A549 (cell line): Measurements from ENCODE around the gene PPP1R37. TPM values are rescaled to one million over a fixed set of nuclear protein-coding genes. Genes with fewer than 3 reads are reported as not detected.

Experiments used
- ATAC-seq, 2 experiments: fragments of 200-7000 bp in 1 of 2; fragments of >200 bp in 1 of 2; cut with Nextera tagmentation in 1 of 2; cut with Tn5 transposase in 1 of 2; 3 replicates each; pipeline versions ENCODE4 v1.8.0 to v1.9.1; 2018 to 2020; ENCODE audit warnings: mild to moderate bottlenecking in 1 of 2, moderate library complexity in 1 of 2
- CTCF ChIA-PET: fragments of 300-600 bp; sonication (Branson Sonifier 250); formaldehyde crosslinking; extraction: SDS; loops from one replicate; lab custom pipeline; 2021; ENCODE audit warnings: antibody characterized with exemption, inconsistent platforms; lab: Yijun Ruan, JAX
- POLR2A ChIA-PET: fragments of 350-600 bp; formaldehyde crosslinking; extraction: SDS; loops from one replicate; lab custom pipeline; 2021; ENCODE audit warnings: antibody characterized with exemption, inconsistent platforms; lab: Yijun Ruan, JAX
- DNase-seq, 2 experiments: peaks; one replicate each; pipeline versions ENCODE4 v3.0.0 to v3.0.0-alpha.2; 2011 to 2016; ENCODE audit warnings: low read depth in 1 of 2, low spot score in 1 of 2
- FAIRE-seq: peaks from 2 replicates; lab custom pipeline; 2011; peaks lifted over from hg19 to GRCh38; lab: Jason Lieb, UNC
- H3K27ac ChIP-seq, 2 experiments: fragments of >200 bp; sonication (Bioruptor Twin); formaldehyde crosslinking; 3 replicates each; pipeline ENCODE4 v1.5.1; 2016 to 2017
- H3K4me1 ChIP-seq: fragments of >200 bp; sonication (Bioruptor Twin); formaldehyde crosslinking; 3 replicates; pipeline ENCODE4 v1.6.1; 2016
- H3K4me2 ChIP-seq: fragments of >200 bp; sonication (Bioruptor Twin); formaldehyde crosslinking; 3 replicates; pipeline ENCODE4 v1.6.1; 2016
- H3K4me3 ChIP-seq: fragments of >200 bp; sonication (Bioruptor Twin); formaldehyde crosslinking; 3 replicates; pipeline ENCODE4 v1.5.1; 2016
- H3K9me3 ChIP-seq: fragments of >200 bp; sonication (Bioruptor Twin); formaldehyde crosslinking; 3 replicates; pipeline ENCODE4 v1.6.1; 2016
- BHLHE40 ChIP-seq: IDR thresholded peaks from 2 replicates; pipeline ENCODE4 v1.6.1; 2012; ENCODE audit warnings: low read depth, low read length, inconsistent platforms
- CEBPB ChIP-seq, 2 experiments: fragments of >200 bp in 1 of 2; sonication (Bioruptor Twin) in 1 of 2; formaldehyde crosslinking in 1 of 2; IDR thresholded peaks; 2 replicates each; pipeline ENCODE4 v1.6.1; 2012 to 2016
- CHD2 ChIP-seq: fragments of 150-350 bp; IDR thresholded peaks from 2 replicates; pipeline ENCODE4 v1.6.1; 2014; ENCODE audit warnings: low read length; ENCODE audit not compliant: partially characterized antibody
- CHD4 ChIP-seq: fragments of 200-600 bp; sonication (generic); IDR thresholded peaks from 2 replicates; pipeline ENCODE4 v1.6.1; 2016; ENCODE audit warnings: antibody characterized with exemption, mild to moderate bottlenecking, borderline replicate concordance
- EP300 ChIP-seq, 2 experiments: fragments of >200 bp; sonication (Bioruptor Twin); formaldehyde crosslinking; IDR thresholded peaks; 2 replicates in 1 of 2; 3 replicates in 1 of 2; pipeline ENCODE4 v1.6.1; 2016 to 2017
- FOSB ChIP-seq: fragments of 250-450 bp; sonication (Bioruptor Pico); IDR thresholded peaks from 2 replicates; pipeline ENCODE4 v1.5.0; 2020; ENCODE audit warnings: mild to moderate bottlenecking, moderate library complexity
- FOXS1 ChIP-seq: fragments of 250-450 bp; sonication (Bioruptor Pico); IDR thresholded peaks from 2 replicates; pipeline ENCODE4 v1.5.0; 2020; ENCODE audit warnings: mild to moderate bottlenecking, moderate library complexity
- HEYL ChIP-seq: fragments of 250-450 bp; sonication (Bioruptor Pico); IDR thresholded peaks from 2 replicates; pipeline ENCODE4 v1.8.0; 2021; ENCODE audit warnings: mild to moderate bottlenecking, moderate library complexity
- HOXB5 ChIP-seq: fragments of 250-450 bp; sonication (Bioruptor Pico); IDR thresholded peaks from 2 replicates; pipeline ENCODE4 v1.5.0; 2020; ENCODE audit warnings: mild to moderate bottlenecking, moderate library complexity
- KDM5A ChIP-seq: fragments of 200-600 bp; sonication (generic); IDR thresholded peaks from 2 replicates; pipeline ENCODE4 v1.6.1; 2016; ENCODE audit warnings: antibody characterized with exemption, mild to moderate bottlenecking
- MAFK ChIP-seq: fragments of 450-650 bp; IDR thresholded peaks from 2 replicates; pipeline ENCODE4 v1.6.1; 2014; ENCODE audit not compliant: partially characterized antibody
- MYC ChIP-seq: IDR thresholded peaks from 2 replicates; pipeline ENCODE4 v1.6.1; 2012; ENCODE audit warnings: mild to moderate bottlenecking, inconsistent platforms, low read length, improper control_type of control experiment, borderline replicate concordance
- NFE2L2 ChIP-seq: fragments of 150-350 bp; conservative IDR thresholded peaks from 2 replicates; pipeline ENCODE4 v1.6.1; 2014; ENCODE audit warnings: low read length
- NPAS2 ChIP-seq: fragments of 250-450 bp; sonication (Bioruptor Pico); IDR thresholded peaks from 2 replicates; pipeline ENCODE4 v1.8.0; 2022; ENCODE audit warnings: mild to moderate bottlenecking, moderate library complexity, borderline replicate concordance
- NR3C1 ChIP-seq: fragments of >200 bp; sonication (Bioruptor Twin); formaldehyde crosslinking; IDR thresholded peaks from 3 replicates; pipeline ENCODE4 v1.6.1; 2017
- RAD21 ChIP-seq, 2 experiments: fragments of >200 bp in 1 of 2; sonication (Bioruptor Twin) in 1 of 2; formaldehyde crosslinking in 1 of 2; IDR thresholded peaks in 1 of 2; conservative IDR thresholded peaks in 1 of 2; 2 replicates in 1 of 2; 3 replicates in 1 of 2; pipeline ENCODE4 v1.6.1; 2012 to 2018; ENCODE audit warnings: inconsistent platforms in 1 of 2
- RFX5 ChIP-seq: fragments of 450-650 bp; IDR thresholded peaks from 2 replicates; pipeline ENCODE4 v1.7.1; 2014; ENCODE audit warnings: antibody characterized with exemption, mild to moderate bottlenecking, moderate library complexity
- SREBF2 ChIP-seq: fragments of 450-650 bp; IDR thresholded peaks from 2 replicates; pipeline ENCODE4 v1.6.1; 2014; ENCODE audit warnings: mild to moderate bottlenecking, moderate library complexity
- TFCP2L1 ChIP-seq: fragments of 250-450 bp; sonication (Bioruptor Pico); IDR thresholded peaks from 2 replicates; pipeline ENCODE4 v1.5.0; 2021; ENCODE audit warnings: mild to moderate bottlenecking
- TP53 ChIP-seq: fragments of 250-450 bp; sonication (Bioruptor Pico); IDR thresholded peaks from 2 replicates; pipeline ENCODE4 v1.5.0; 2021; ENCODE audit warnings: mild to moderate bottlenecking, moderate library complexity
- ZNF302 ChIP-seq: fragments of 250-450 bp; sonication (Bioruptor Pico); IDR thresholded peaks from 2 replicates; pipeline ENCODE4 v1.9.0; 2021; ENCODE audit warnings: inconsistent platforms, mild to moderate bottlenecking, moderate library complexity
- ZSCAN20 ChIP-seq: fragments of 250-450 bp; sonication (Bioruptor Pico); IDR thresholded peaks from 2 replicates; pipeline ENCODE4 v1.8.0; 2022; ENCODE audit warnings: mild to moderate bottlenecking, moderate library complexity
- WGBS: methylation state at CpG from one replicate; pipeline ENCODE4 v1.1.6; 2017; ENCODE audit errors: missing lambda C conversion rate; 5-methylcytosine and 5-hydroxymethylcytosine counted together
- polyA plus RNA-seq, 4 experiments: library from polyadenylated mRNA; depleted of rRNA in 3 of 4; stranded (reverse); fragments of >200 nt; fragmentation: RNase III in 1 of 4; extraction: RNeasy Plus Mini Kit Qiagen cat#74134 plus additional on column Dnase treatment in 1 of 4; gene quantifications; 2 replicates in 3 of 4; 3 replicates in 1 of 4; pipeline ENCODE4 v1.2.3, GENCODE V29; 2011 to 2017
- TF ChIP-seq, protein P1 (sequence below): fragments of 450-650 bp; IDR thresholded peaks from 2 replicates; pipeline ENCODE4 v1.6.1; 2014; ENCODE audit warnings: antibody characterized with exemption
- TF ChIP-seq, protein P2 (sequence below): fragments of >200 bp; sonication (Bioruptor Twin); formaldehyde crosslinking; IDR thresholded peaks from 3 replicates; pipeline ENCODE4 v1.5.1; 2016
- TF ChIP-seq, protein P3 (sequence below): fragments of 250-450 bp; sonication (Bioruptor Pico); IDR thresholded peaks from 2 replicates; pipeline ENCODE4 v1.5.0; 2021; ENCODE audit warnings: mild to moderate bottlenecking, moderate library complexity, borderline replicate concordance
- TF ChIP-seq, protein P4 (sequence below): fragments of >200 bp; sonication (Bioruptor Twin); formaldehyde crosslinking; IDR thresholded peaks from 3 replicates; pipeline ENCODE4 v1.6.1; 2016
- TF ChIP-seq, protein P5 (sequence below): fragments of 150-350 bp; IDR thresholded peaks from 2 replicates; pipeline ENCODE4 v1.6.1; 2014; ENCODE audit warnings: low read depth, mild to moderate bottlenecking, low read length
- TF ChIP-seq, protein P6 (sequence below): fragments of 250-450 bp; sonication (Bioruptor Pico); IDR thresholded peaks from 2 replicates; pipeline ENCODE4 v1.5.0; 2020; ENCODE audit warnings: low read depth, mild to moderate bottlenecking, moderate library complexity
- TF ChIP-seq, protein P7 (sequence below): IDR thresholded peaks from 2 replicates; pipeline ENCODE4 v1.6.1; 2012
- TF ChIP-seq, protein P8 (sequence below): fragments of >200 bp; sonication (Bioruptor Twin); formaldehyde crosslinking; IDR thresholded peaks from 2 replicates; pipeline ENCODE4 v1.6.1; 2016
- TF ChIP-seq, protein P9 (sequence below): IDR thresholded peaks from 2 replicates; pipeline ENCODE4 v1.6.1; 2012

Gene PPP1R37
- polyA plus RNA-seq, 2 of the 4 experiments (the other 2 are of a cell fraction): 9.1 to 21.8 TPM

DNA sequence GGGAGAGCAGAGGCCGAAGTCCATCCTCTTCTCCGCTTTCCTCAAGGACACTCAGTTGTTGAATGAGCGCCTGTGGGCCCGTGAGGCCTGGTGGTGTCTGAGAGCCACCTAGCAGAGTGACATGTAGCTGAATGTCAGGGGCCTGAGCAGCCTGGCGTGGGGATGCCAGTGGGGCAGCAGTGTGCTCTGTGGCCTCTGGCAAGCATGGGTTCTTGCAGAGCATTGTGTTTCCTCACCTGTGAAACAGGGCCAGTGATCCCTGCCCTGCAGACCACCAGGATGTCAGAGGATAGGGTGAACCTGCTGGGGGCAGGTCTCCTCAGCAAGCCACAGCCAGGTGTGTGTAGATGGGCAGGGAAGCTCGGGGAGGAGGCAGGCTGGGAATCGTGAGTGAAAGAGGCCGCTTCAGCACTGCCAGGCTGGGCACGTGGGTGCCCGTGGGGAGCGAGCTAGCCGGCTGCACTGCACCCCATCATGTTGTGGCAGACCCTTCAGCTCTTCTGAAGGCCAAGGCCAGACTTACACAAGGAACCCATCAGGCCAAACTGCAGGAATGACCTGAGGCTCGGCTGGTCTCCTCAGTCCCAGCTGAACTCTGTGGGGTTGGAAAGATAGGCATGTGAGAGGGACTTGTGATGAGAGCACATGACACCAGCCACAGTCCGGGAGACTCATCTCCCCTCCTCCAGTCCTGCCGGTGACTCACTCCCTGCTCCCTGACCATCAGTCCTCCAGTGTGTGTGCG lies 5.0 kb downstream of the PPP1R37 start:
- WGBS: 52% methylated on average over 16 of the region's 16 CpGs
- peak; percentile 98 for FAIRE-seq
- peak; percentile 83 to 95 for DNase-seq
- Histone ChIP-seq H3K9me3 (no peaks in the 10 kb centered on the region), H3K27ac (peak overlapping the region; percentile 78 to 92), H3K4me1 (peaks cover 60% of the 10 kb centered on the region), H3K4me2 (peak overlapping the region; percentile 75), H3K4me3 (no peak overlapping the region)
- POLR2A ChIA-PET: interaction anchor here (0.9 to 1.2 kb wide), 3 partner anchors 15 to 59 kb away, joined by 3 to 4 read pairs (median 4); partner anchors contain the start of gene CLASRP
- peak; percentile 85 to 87 for ATAC-seq
- CTCF ChIA-PET: interaction anchor here (0.9 to 4.9 kb wide), 12 partner anchors 15 to 449 kb away, joined by 3 to 46 read pairs (median 6); partner anchors contain the start of gene NKPD1
- TF ChIP-seq, protein P1, sequence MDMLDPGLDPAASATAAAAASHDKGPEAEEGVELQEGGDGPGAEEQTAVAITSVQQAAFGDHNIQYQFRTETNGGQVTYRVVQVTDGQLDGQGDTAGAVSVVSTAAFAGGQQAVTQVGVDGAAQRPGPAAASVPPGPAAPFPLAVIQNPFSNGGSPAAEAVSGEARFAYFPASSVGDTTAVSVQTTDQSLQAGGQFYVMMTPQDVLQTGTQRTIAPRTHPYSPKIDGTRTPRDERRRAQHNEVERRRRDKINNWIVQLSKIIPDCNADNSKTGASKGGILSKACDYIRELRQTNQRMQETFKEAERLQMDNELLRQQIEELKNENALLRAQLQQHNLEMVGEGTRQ: peak; percentile 78
- TF ChIP-seq RAD21 (conservative IDR thresholded peaks at IDR 0.05 in 1 of 2, IDR thresholded peaks at IDR 0.05 in 1 of 2): no peak
- TF ChIP-seq TP53 (CRISPR knock-in tag): no peak
- TF ChIP-seq SREBF2: no peak
- TF ChIP-seq MAFK: no peak
- TF ChIP-seq RFX5: no peak
- TF ChIP-seq, protein P2, sequence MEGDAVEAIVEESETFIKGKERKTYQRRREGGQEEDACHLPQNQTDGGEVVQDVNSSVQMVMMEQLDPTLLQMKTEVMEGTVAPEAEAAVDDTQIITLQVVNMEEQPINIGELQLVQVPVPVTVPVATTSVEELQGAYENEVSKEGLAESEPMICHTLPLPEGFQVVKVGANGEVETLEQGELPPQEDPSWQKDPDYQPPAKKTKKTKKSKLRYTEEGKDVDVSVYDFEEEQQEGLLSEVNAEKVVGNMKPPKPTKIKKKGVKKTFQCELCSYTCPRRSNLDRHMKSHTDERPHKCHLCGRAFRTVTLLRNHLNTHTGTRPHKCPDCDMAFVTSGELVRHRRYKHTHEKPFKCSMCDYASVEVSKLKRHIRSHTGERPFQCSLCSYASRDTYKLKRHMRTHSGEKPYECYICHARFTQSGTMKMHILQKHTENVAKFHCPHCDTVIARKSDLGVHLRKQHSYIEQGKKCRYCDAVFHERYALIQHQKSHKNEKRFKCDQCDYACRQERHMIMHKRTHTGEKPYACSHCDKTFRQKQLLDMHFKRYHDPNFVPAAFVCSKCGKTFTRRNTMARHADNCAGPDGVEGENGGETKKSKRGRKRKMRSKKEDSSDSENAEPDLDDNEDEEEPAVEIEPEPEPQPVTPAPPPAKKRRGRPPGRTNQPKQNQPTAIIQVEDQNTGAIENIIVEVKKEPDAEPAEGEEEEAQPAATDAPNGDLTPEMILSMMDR: no peak
- TF ChIP-seq, protein P3, sequence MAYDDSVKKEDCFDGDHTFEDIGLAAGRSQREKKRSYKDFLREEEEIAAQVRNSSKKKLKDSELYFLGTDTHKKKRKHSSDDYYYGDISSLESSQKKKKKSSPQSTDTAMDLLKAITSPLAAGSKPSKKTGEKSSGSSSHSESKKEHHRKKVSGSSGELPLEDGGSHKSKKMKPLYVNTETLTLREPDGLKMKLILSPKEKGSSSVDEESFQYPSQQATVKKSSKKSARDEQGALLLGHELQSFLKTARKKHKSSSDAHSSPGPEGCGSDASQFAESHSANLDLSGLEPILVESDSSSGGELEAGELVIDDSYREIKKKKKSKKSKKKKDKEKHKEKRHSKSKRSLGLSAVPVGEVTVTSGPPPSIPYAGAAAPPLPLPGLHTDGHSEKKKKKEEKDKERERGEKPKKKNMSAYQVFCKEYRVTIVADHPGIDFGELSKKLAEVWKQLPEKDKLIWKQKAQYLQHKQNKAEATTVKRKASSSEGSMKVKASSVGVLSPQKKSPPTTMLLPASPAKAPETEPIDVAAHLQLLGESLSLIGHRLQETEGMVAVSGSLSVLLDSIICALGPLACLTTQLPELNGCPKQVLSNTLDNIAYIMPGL: no peak
- TF ChIP-seq TFCP2L1: no peak
- TF ChIP-seq CHD4: no peak
- TF ChIP-seq, protein P4, sequence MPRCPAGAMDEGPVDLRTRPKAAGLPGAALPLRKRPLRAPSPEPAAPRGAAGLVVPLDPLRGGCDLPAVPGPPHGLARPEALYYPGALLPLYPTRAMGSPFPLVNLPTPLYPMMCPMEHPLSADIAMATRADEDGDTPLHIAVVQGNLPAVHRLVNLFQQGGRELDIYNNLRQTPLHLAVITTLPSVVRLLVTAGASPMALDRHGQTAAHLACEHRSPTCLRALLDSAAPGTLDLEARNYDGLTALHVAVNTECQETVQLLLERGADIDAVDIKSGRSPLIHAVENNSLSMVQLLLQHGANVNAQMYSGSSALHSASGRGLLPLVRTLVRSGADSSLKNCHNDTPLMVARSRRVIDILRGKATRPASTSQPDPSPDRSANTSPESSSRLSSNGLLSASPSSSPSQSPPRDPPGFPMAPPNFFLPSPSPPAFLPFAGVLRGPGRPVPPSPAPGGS: no peak
- TF ChIP-seq MYC: peak; percentile 51; the same call in 1 of the 2 replicates
- TF ChIP-seq HEYL (CRISPR knock-in tag): no peak
- TF ChIP-seq NR3C1: no peak
- TF ChIP-seq HOXB5 (CRISPR knock-in tag): no peak
- TF ChIP-seq BHLHE40: 0 out of 2 replicates have a peak, but pooled peaks have one; percentile 10
- no peak for TF ChIP-seq NPAS2 (CRISPR knock-in tag)
- TF ChIP-seq, protein P5, sequence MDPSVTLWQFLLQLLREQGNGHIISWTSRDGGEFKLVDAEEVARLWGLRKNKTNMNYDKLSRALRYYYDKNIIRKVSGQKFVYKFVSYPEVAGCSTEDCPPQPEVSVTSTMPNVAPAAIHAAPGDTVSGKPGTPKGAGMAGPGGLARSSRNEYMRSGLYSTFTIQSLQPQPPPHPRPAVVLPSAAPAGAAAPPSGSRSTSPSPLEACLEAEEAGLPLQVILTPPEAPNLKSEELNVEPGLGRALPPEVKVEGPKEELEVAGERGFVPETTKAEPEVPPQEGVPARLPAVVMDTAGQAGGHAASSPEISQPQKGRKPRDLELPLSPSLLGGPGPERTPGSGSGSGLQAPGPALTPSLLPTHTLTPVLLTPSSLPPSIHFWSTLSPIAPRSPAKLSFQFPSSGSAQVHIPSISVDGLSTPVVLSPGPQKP: no peak
- no peak for TF ChIP-seq KDM5A
- no peak for TF ChIP-seq FOSB (CRISPR knock-in tag)
- TF ChIP-seq FOXS1 (CRISPR knock-in tag): no peak
- no peak for TF ChIP-seq NFE2L2
- TF ChIP-seq, protein P6, sequence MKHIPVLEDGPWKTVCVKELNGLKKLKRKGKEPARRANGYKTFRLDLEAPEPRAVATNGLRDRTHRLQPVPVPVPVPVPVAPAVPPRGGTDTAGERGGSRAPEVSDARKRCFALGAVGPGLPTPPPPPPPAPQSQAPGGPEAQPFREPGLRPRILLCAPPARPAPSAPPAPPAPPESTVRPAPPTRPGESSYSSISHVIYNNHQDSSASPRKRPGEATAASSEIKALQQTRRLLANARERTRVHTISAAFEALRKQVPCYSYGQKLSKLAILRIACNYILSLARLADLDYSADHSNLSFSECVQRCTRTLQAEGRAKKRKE: no peak
- TF ChIP-seq EP300 (IDR thresholded peaks at IDR 0.05): no peak
- no peak for TF ChIP-seq ZSCAN20 (CRISPR knock-in tag)
- TF ChIP-seq, protein P7, sequence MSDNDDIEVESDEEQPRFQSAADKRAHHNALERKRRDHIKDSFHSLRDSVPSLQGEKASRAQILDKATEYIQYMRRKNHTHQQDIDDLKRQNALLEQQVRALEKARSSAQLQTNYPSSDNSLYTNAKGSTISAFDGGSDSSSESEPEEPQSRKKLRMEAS: peak; percentile 71
- TF ChIP-seq CEBPB (IDR thresholded peaks at IDR 0.05): no peak
- no peak for TF ChIP-seq CHD2
- no peak for TF ChIP-seq ZNF302 (CRISPR knock-in tag)
- TF ChIP-seq, protein P8, sequence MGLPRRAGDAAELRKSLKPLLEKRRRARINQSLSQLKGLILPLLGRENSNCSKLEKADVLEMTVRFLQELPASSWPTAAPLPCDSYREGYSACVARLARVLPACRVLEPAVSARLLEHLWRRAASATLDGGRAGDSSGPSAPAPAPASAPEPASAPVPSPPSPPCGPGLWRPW: no peak
- TF ChIP-seq, protein P9, sequence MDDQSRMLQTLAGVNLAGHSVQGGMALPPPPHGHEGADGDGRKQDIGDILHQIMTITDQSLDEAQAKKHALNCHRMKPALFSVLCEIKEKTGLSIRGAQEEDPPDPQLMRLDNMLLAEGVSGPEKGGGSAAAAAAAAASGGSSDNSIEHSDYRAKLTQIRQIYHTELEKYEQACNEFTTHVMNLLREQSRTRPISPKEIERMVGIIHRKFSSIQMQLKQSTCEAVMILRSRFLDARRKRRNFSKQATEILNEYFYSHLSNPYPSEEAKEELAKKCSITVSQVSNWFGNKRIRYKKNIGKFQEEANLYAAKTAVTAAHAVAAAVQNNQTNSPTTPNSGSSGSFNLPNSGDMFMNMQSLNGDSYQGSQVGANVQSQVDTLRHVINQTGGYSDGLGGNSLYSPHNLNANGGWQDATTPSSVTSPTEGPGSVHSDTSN: no peak
